Stimulated activated CD8-positive, alpha-beta memory T cell treated with anti-CD3 and anti-CD28 coated beads, Interleukin-7, amount 100 ng/mL, for 4 hours (primary cell): ENCODE results near the gene GPR68.
A peak's percentile ranks its signal among the peaks of the same experiment; 100 is the strongest.
"Not testable (repeated sequence)": the region's sequence is repeated elsewhere in the genome, so short reads cannot be mapped to it uniquely, and the experiment has no call there.

ENCODE experiments used
- DNase-seq, 2 donors: peaks; one replicate each; pipeline ENCODE4 v3.0.0-alpha.2; 2020; ENCODE audit warnings: low read depth in 2 of 2

Gene GPR68

DNA sequence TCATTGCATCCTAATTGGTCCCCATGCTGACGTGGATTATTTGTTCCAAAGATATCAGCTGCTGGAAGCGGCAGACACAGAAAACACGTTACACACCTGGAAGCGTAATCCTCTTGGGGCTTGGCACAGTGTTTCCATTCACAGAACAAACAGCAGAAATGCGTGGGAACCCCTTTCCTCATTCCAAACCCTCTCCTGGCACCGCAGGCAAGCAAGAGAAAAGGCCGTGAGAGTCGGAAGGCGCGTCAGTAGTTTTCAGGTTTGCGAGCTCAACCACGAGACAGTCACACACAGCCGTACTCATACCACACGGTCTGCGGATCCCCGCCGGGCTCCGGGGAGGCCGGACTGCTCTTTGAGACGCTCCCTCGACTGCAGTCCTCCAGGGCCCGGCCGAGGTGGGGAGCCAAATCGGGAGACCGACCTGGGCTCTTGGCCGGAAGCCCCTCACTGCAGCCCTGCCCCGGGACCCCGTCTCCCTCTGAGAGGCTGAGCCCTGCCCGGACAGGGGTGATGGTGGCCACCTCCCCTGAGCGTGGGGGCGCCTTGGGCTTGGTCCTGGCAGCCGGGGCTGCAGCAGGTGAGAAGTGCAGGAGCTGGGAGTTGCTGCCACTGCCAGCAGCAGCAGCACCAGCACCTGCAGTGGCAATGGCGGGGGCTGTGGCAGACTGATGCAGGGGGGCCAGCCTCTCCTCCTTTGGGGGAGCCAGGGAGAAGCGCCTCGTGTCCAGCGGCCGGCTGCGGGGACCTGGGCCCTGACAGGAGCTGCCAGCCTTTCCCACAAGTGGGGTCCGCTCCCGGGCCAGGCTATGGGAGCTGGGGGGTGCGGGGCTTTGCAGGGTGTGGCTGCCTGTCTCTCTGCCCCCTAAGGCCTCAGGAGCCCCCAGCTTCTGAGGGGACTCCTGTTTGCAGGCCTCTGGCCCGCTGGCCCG, 28.1 kb upstream of the GPR68 start:
- DNase-seq: no peak

DNA sequence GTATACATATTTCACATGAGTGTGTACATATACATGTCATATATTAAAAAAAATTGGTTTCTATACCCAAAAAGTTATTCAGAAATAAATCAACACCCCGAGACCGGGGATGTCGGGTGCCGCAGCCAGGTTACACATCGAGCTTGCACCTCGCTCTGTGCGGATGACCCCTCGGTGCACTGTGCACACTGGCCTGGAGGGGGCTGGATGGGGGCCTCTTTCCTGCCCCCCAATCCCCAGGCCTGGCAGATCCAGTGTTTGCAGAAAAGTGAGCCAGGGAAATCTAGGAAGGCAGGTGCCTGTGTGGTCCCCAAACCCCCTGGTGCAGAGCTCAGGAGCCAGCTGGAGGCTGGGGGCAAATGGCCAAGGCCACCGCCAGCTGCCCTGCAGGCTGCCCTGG, 27.1 kb upstream of the GPR68 start:
- DNase-seq: no peak

DNA sequence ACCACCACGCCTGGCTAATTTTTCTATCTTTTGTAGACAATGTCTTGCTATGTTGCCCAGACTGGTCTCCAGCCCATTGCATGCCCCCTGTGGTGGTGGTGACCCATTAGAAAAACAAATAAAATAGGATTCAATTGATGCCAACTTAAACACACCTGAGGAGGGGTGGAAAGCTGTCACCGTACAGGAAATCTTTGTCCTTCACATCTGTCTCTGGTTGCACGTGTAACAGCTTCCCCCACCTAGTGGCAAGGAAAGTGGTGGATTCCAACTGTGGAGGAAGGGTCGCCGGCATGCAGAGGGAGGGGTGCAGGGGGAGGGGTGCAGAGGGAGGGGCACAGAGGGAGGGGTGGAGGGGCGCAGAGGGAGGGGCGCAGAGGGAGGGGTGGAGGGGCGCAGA, 26.1 kb upstream of the GPR68 start:
- no peak for DNase-seq

DNA sequence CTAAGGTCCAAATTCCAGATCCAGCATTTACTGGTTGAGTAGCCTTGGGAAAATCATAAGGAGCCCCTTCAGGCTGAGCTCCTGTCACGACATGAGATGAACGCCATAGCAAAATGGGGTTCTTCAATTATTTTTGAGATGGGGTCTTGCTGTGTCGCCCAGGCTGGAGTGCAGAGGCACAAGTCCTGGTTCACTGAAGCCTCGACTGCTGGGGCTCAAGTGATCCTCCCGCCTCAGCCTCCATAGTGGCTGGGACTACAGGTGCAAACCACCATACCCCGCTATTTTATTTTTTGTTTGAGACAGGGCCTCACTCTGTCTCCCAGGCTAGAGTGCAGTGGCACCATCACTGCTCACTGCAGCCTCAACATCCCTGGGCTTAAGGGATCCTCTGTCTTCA, 25.7 kb upstream of the GPR68 start:
- no peak for DNase-seq

DNA sequence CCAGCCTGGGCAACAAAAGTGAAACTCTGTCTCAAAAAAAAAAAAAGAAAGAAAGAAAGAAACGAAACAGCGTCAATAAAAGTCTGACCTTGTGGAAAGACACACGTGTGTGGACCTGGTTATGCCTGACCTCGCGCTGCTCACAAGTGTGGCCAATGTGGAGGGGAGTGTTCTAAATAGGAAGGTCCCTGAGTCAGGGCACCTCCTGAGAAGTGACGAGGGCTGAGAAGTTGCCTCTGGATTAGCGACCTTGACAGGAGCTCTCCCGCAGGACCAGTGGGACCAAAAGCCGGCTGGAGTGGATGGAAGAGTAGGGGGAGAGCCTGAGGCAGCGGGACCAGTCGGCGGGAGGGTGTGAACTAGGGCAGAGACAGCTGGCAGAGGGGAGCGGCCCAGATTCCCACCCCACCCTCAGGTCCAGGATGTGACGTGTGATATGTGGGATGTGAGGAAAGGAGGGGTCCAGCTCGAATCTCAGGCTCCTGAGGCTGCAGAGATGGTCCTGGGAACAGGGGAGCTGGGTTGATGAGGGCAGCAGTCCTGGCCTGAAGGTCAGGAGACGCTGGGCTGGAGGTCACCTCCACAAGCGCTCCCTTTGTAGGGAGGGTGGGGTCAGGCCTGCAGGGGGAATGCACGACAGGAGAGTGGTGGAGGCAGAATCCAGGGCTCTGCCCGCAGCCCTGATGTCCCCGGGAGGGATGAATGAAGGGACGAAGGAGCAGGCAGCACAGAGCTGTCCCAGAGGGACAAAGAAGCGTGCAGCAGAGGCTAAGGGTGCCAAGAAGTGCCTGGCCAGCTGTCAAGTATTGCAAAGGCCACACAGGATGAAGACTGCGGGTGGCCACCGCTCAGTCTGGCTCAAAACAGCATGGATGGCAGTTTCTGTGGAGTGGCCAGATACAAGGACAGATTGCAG, 24.8 kb upstream of the GPR68 start:
- no peak for DNase-seq

DNA sequence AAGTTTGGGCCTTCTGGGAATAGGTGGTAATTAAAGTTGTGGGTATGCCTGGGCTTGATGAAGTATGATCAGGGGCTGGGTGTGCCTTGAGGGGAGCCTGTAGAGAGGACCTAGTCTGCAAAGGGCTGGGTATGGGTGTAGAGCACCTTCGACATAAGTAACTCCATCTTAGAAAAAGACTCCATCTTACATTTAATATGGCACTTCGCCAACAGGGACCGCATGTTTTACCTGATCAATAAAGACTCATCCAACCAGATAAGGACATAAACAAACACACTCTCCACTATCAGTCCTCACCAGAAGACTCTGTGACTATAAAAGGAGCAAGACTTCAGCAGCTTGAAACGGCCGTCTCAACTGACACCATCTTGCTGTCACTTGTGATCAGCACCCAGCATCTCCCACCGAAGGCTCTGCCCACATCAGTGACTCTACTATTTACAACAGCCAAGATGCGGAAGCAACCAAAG, 23.5 kb upstream of the GPR68 start:
- no peak for DNase-seq

DNA sequence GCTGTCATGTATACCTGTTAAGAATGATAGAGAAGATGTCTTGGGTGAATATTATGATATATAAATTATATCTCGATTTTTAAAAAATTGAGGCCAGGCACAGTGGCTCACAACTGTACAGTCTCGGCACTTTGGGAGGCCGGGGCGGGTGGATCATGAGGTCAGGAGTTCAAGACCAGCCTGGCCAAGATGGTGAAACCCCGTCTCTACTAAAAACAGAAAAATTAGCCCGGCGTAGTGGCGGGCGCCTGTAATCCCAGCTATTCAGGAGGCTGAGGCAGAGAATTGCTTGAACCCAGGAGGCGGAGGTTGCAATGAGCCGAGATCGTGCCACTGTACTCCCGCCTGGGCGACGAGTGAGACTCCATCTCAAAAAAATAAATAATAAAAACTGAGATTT, 21.8 kb upstream of the GPR68 start:
- DNase-seq: not testable (repeated sequence)

DNA sequence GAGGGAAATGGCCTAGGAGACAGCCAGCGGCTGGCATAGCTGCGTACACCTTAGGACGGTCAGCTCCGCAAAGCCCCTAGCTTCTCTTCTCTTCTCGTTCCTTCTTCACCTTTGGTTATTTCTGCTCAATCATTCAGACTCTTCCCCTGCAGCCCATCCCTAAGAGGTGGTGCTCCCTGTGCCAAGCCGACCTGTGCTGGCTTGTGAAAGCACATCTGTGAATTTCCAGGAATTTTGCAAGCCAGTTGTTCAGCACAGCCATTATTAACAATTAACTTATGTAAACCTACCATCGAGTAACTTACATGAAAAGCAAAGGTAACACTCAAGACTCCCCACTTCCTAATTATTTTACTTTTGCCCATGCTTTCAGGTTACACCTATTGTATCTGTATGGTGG, 20.9 kb upstream of the GPR68 start:
- DNase-seq: no peak

DNA sequence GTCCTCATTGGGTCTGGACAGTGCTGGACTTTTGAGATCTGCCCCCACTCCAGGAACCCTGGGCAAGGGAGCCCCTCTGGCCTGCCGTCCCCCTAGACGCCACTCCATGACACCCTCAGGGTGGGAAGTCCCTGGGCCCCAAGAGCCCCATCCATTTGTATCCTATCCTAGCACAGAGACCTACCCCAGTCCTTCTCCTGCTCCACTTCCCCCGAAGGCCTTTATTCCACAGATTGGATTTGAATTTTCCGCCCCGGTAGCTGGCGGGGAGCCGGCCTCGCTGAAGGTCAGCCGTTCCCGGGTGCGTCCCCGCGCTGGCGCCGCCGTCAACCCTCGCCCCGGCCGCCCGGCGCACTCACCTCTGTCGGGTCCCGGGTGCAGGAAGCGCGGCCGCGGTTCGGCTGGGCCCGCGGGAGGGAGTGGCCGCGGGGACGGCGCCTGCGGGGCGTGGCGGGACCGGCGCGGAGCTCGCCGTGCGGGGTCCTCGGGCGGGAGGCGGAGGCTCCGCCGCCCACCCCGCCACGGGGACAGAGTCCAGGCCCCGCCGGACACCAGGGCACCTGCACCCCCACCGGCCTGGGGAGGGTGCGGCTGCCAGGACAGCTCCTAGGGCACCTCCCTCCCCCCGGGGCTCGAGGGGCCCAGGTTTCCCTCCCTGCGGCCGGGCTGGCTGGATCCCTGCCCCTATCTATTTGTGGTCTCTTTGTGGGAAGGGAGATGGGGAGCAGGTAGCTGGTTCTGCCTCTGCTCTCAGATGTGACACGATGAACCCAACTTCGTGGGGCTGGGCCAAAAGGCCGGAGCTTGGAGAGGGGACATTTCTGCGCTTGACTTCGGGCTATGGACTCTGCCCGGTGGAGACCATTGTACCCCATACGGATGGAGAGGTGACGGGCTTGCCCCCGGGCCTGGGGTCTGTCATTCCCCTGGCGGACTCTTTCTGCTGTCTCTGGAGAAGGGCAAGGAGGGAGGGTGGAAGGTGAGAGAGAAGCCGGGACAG, 19.9 kb upstream of the GPR68 start:
- no peak for DNase-seq

DNA sequence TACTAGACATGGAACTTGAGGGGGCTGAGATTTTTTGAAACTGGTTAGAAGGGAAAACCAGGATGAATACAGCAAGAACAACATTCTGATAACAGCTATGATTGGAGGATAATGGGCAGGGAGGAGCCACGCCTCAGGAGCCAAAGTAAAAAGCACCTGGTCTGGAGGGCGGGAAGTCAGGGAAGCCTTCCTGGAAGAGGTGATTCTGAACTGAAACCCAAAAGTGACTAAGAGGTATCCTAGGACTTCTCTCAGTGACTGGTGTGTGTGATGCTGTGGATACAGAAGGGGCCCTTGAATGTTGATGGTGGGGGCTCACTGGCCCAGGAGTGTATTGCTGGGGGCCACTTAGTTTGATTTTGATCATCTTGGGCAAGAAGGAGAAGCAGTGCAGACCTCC, 18.8 kb upstream of the GPR68 start:
- DNase-seq: no peak

DNA sequence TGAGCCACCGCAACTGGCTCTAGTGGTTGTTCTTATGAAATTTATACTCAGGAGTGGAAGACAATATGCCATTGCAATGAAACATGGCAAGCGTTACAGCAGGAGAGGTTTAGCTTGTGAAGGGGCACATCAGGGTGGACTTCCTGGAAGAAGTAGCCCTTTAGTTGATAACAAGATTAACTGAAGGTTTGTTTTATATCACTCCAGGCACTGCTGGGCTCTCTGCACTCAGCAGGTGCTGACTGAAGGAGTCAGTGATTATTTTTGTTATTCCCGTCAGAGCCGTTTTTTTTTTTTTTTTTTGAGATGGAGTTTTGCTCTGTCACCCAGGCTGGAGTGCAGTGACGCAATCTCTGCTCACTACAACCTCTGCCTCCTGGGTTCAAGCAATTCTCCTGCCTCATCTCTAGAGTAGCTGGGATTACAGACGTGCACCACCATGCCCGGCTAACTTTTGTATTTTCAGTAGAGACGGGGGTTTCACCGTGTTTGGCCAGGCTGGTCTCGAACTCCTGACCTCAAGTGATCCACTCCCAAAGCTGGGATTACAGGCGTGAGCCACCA, 17.6 kb upstream of the GPR68 start:
- DNase-seq: no peak

DNA sequence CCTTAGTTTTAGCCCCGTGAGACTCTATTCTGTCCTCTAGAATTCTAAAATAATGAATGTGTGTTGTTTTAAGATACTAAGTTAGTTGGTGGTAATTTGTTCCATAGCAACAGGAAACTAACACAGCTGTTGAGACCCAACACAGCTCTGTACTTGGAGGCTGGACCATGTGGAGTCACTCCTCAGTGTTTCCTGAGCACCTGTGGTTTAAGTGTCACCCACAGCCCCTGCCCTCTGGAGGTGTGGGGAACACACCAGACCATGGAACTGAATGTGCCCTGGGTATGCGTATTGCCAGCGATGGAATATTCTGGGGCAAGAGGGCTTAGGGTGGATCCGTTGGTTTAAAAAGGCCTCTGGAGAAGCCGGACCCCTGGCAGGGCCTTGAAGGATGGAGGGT, 16.6 kb upstream of the GPR68 start:
- DNase-seq: peak in 1 of 2 donors; percentile 42

DNA sequence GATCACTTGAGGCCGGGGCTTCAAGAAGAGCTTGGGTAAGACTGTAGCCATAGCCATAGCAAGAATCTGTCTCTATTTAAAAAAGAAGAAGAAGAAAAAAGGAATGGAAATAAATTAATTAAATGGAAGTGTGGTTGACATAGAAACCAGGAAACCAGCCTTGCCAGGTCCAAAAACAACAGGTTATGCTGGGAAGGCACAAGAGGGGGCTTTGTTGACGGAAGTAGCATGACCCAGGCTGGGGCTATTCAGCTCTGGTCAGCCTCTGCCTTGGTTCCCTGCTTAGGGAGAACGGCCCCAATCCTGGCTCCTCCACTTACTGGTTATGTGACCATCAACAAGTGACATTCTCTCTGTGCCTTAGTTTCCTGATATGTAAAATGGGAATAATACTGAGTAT, 14.4 kb upstream of the GPR68 start:
- no peak for DNase-seq

DNA sequence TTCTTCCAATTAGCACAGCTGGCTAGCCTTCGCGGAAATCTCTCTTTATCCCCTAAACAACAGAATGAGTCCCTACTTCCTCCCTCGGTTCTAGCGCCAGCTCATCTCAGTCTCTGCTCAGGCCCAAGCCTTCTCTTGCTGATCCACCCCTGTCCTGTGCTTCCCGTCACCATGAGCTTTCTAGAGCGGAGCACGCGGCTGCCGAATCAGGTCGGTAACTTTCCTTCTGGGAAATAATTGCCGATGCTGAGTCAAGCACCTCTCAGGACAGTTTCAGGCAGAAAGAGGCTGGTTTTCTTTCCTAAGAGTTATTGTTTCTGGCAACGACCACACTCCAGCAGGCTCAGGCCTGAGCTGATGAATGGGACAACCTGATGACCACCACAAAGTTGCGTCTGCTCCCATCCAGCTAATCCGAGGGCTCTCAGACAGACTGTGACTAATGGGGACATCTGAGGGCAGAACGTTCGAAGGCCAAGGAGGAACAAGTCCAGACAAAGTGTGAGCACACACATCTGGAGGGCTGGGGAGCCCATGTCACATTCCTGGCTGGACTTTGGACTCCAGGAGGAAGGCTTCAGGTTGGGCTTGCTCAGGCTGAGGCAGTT, 13.6 kb upstream of the GPR68 start:
- DNase-seq: no peak

DNA sequence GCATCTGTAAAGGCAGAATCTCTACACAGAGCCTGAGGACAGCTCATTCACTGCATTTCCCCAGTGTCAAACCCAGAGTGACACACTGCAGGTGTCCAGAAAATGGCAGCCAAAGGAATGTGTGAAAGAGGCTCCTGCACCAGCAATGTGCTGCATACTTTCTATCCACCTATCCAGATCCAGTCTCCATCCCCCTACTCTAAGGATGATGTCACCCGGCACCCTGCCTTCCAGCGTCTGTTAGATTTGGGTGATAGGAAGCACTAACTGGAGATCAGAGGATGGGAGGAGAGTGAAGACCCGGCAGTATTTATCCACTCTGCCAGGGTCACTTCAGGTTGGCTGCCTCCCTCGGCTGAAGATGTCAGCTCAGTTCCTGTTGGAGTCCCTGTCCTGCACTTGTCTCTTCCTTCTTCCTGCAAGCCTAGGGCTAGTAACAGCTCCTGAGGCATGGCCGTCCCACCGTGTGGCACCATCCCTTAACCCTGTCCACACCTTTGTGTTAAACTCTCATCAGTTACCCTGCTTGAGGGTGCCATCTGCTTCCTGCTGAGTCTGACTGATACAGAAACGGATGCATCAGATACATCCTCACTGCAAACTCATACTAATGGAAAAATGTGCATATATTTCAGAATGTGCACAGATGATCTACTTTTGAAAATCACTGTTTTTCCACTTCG, 13.0 kb upstream of the GPR68 start:
- DNase-seq: no peak

DNA sequence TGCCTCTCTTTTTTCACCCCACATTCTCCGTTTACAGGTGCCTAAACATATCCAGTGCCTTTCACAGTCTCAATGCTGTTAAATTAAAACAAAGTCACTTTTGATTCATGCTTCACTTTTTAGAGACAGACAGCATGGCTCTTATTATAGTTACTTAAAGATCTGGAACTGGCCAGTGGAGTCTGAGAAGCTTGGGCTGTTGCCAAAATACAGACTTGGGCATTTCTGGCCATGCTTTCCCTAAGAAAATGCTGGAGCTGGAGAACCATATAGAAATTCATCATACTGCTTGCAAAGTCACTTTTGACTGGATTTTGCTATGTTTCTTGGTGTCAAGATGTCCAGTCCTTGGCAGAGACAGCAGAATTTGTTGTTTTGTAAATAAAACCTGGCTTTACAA, 12.2 kb upstream of the GPR68 start:
- DNase-seq: no peak

DNA sequence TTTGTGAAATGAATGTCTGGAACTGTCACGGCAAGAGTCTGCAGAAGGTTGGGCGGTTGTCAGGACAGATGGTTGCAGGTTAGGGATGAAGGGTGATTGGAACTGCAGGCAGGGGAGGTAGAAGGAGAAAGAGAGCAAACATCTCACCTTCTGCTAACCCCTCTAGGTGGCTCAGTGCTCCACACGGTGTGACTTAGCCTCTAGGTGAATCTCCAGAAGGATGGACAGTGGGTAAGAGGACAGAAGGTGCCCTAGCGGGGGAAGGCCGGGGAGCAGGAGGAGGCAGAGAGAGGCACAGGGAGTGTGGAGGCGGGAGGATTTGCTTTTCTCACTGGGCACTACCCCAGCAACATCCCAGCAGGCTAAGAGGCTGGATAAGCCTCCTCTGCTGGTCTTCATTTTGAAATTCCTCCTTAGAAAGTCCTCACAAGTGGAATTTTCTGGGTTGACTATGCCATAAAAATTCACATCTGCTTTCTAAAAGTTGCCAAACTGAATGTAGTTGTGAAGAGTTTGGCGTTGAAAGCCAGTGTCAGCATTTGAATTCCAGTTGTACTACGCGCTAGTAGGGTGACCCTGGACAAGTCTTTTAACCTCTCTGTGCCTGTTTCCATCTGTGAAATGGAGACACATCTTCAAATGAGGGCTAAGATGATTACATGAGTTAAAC, 10.7 kb upstream of the GPR68 start:
- no peak for DNase-seq

DNA sequence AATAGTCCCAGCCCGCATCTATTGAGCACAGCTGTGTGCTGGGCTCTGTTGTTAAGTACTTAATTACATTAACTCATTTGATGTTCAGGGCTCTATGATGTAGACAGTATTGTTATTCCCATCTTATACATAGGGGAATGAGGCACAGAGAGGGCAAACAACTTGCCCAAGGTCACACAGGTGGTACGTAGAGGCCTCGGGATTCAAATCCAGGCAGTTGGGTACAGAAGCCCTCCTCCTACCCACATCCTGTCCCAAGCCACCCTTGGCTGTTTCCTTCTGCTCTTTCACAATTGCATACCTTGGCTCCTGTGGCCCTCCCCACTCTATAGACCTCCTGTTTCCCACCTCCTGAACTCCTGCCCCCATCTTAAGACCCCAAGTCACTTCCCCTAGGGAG, 10.0 kb upstream of the GPR68 start:
- no peak for DNase-seq

DNA sequence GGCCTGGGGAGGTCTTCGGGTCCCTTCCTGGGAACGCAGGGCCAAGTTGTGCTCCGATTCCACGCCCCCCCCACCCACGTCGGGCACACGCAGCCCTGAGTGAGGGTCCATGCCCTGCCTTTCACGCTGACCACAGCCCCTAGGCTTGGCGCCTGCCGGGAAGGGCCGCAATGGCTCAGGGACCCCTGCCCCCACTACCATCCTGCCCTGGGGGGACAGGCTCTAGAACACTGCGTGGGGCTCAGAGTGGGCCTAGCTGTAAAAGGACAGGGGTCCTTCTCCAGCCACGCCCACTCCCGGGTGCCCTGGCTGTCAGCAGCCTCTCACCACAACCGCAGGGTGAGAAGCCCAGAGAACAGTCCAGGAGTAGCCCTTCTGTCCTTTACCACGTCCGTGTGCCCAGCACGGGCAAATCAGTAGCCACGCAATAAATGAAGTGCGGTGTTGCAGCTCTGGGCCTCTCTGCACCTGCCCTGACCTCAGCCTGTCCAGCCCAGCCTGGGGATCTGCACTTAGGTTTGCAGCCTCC, 9.4 kb upstream of the GPR68 start:
- DNase-seq: no peak
